Endothelial cell of umbilical vein (primary cell): ENCODE measurements around the gene PIEZO2. TPM values are rescaled to one million over a fixed set of nuclear protein-coding genes. Genes with fewer than 3 reads are reported as not detected.
A peak's percentile ranks its signal among the peaks of the same experiment; 100 is the strongest.

Source experiments
- BruUV-seq: library from RNA; stranded (reverse); fragments of 400-500 nt; replicated peaks from 2 replicates; lab custom pipeline; 2021; lab: Mats Ljungman, UMichigan
- CTCF ChIA-PET: fragments of 300-600, 350-600 bp; sonication (Branson Sonifier 250); formaldehyde crosslinking; loops from one replicate; lab custom pipeline; 2021; ENCODE audit warnings: antibody characterized with exemption, inconsistent platforms; lab: Charles Lee
- POLR2A ChIA-PET: fragments of 300-600, 350-600 bp; sonication (Branson Sonifier 250); formaldehyde crosslinking; loops from one replicate; lab custom pipeline; 2021; ENCODE audit warnings: antibody characterized with exemption, inconsistent platforms; lab: Charles Lee
- DNase-seq: peaks from one replicate; pipeline ENCODE4 v3.0.0-alpha.2; 2011; ENCODE audit warnings: low read depth, low spot score
- FAIRE-seq: peaks from 2 replicates; lab custom pipeline; 2011; peaks lifted over from hg19 to GRCh38; lab: Jason Lieb, UNC
- H2AFZ ChIP-seq: 2 replicates; pipeline ENCODE4 v1.6.0; 2012; ENCODE audit warnings: low read depth, low read length, control low read depth, inconsistent platforms
- H3K27ac ChIP-seq: 2 replicates; pipeline ENCODE4 v1.5.1; 2011; ENCODE audit warnings: low read depth, mild to moderate bottlenecking, control low read depth, low read length, moderate library complexity; ENCODE audit not compliant: insufficient read depth
- H3K27me3 ChIP-seq, 2 experiments: 2 replicates each; pipeline versions ENCODE4 v1.6.0 to v1.6.1; 2011; ENCODE audit warnings: low read length in 2 of 2, mixed read lengths in 1 of 2; ENCODE audit not compliant: control insufficient read depth in 2 of 2, insufficient read depth in 2 of 2
- H3K36me3 ChIP-seq, 2 experiments: 2 replicates in 1 of 2; 3 replicates in 1 of 2; pipeline ENCODE4 v1.5.1; 2011; ENCODE audit warnings: low read length in 2 of 2, mild to moderate bottlenecking in 1 of 2, moderate library complexity in 1 of 2; ENCODE audit not compliant: control insufficient read depth in 2 of 2, insufficient read depth in 2 of 2; ENCODE audit errors: extremely low read depth in 1 of 2
- H3K4me1 ChIP-seq: 3 replicates; pipeline ENCODE4 v1.5.1; 2011; ENCODE audit warnings: mild to moderate bottlenecking, low read length; ENCODE audit not compliant: control insufficient read depth, insufficient read depth; ENCODE audit errors: extremely low read depth
- H3K4me2 ChIP-seq: 2 replicates; pipeline ENCODE4 v1.6.1; 2011; ENCODE audit warnings: low read length, control low read depth, mixed read lengths; ENCODE audit not compliant: insufficient read depth
- H3K4me3 ChIP-seq, 3 experiments: fragments of 200-600 bp in 1 of 3; sonication (generic), shearing (Covaris generic) in 1 of 3; replicated peaks in 1 of 3; 2 replicates each; pipeline ENCODE4 v1.5.1; 2011 to 2016; ENCODE audit warnings: control low read depth in 3 of 3, low read length in 3 of 3, mild to moderate bottlenecking in 2 of 3, inconsistent platforms in 1 of 3, low read depth in 1 of 3, moderate library complexity in 1 of 3; ENCODE audit not compliant: insufficient read depth in 1 of 3
- H3K79me2 ChIP-seq: 2 replicates; pipeline ENCODE4 v1.6.0; 2012; ENCODE audit warnings: low read length, inconsistent platforms; ENCODE audit not compliant: control insufficient read depth, insufficient read depth
- H3K9ac ChIP-seq: replicated peaks from 2 replicates; pipeline ENCODE3; 2011; ENCODE audit warnings: low read length, control low read depth; ENCODE audit not compliant: insufficient read depth; ENCODE audit errors: extremely low read depth
- H3K9me1 ChIP-seq: replicated peaks from 3 replicates; pipeline ENCODE4 v1.6.0; 2011; ENCODE audit warnings: mild to moderate bottlenecking, low read length; ENCODE audit not compliant: control insufficient read depth, insufficient read depth; ENCODE audit errors: extremely low read depth
- H3K9me3 ChIP-seq: replicated peaks from 2 replicates; pipeline ENCODE4 v1.5.1; 2012; ENCODE audit warnings: low read length, inconsistent platforms; ENCODE audit not compliant: control insufficient read depth, insufficient read depth
- H4K20me1 ChIP-seq: replicated peaks from 2 replicates; pipeline ENCODE3; 2011; ENCODE audit warnings: mild to moderate bottlenecking, low read length; ENCODE audit not compliant: control insufficient read depth, insufficient read depth; ENCODE audit errors: extremely low read depth
- CTCF ChIP-seq, 2 donors: IDR thresholded peaks; 1 replicate in 1 of 2; 2 replicates in 1 of 2; pipeline ENCODE4 v1.5.1; 2011; ENCODE audit warnings: low read length in 2 of 2, mild to moderate bottlenecking in 2 of 2, moderate library complexity in 2 of 2, control low read depth in 1 of 2, inconsistent platforms in 1 of 2, low read depth in 1 of 2; ENCODE audit not compliant: insufficient read depth in 1 of 2; ENCODE audit errors: extremely low read depth in 1 of 2
- EZH2 ChIP-seq: IDR thresholded peaks from 2 replicates; pipeline ENCODE4 v1.6.1; 2012; ENCODE audit warnings: borderline replicate concordance, low read depth, mild to moderate bottlenecking, moderate library complexity, low read length, inconsistent platforms; ENCODE audit not compliant: severe bottlenecking
- FOS ChIP-seq: IDR thresholded peaks from 2 replicates; pipeline ENCODE4 v1.6.1; 2011; ENCODE audit warnings: mild to moderate bottlenecking, low read length, moderate library complexity, borderline replicate concordance; ENCODE audit not compliant: insufficient read depth
- GATA2 ChIP-seq: IDR thresholded peaks from 2 replicates; pipeline ENCODE4 v1.7.0; 2011; ENCODE audit warnings: low read depth, mild to moderate bottlenecking, moderate library complexity, mixed read lengths, low read length; ENCODE audit not compliant: insufficient read length, insufficient read depth
- JUN ChIP-seq: IDR thresholded peaks from 2 replicates; pipeline ENCODE4 v1.6.1; 2011; ENCODE audit warnings: borderline replicate concordance, low read depth; ENCODE audit not compliant: insufficient read length, insufficient read depth
- MAX ChIP-seq: IDR thresholded peaks from 2 replicates; pipeline ENCODE4 v1.6.1; 2011; ENCODE audit not compliant: insufficient read depth, insufficient read length
- POLR2A ChIP-seq: IDR thresholded peaks from 2 replicates; pipeline ENCODE4 v1.6.1; 2012; ENCODE audit warnings: low read depth, mild to moderate bottlenecking, control low read depth, low read length
- dilution Hi-C: fragments of 300-500 bp; cut with MboI; formaldehyde crosslinking; loops from one replicate; pipeline ENCODE4 v1.15.0; 2019; ENCODE audit warnings: low sequenced_read_pairs; ENCODE audit not compliant: extremely low pct_ligation_motif_present
- intact Hi-C: fragments of 100-400 bp; cut with micrococcal nuclease; formaldehyde crosslinking; loops from one replicate; pipeline ENCODE4 v1.10.0; 2022
- polyA plus RNA-seq, 4 experiments: library from polyadenylated mRNA; depleted of rRNA in 3 of 4; stranded (reverse) in 3 of 4; unstranded in 1 of 4; fragments of >200 nt; gene quantifications; 2 replicates each; pipeline versions ENCODE4 v1.2.1 to v1.2.3, GENCODE V29; 2011 to 2012; ENCODE audit warnings: missing spikeins in 1 of 4
- total RNA-seq: library from RNA; stranded (reverse); gene quantifications from 2 replicates; pipeline ENCODE4 v1.2.3, GENCODE V29; 2021

The PIEZO2 gene
- total and polyA plus RNA-seq, 2 donors (not counting 3 experiments of a cell fraction or from before 2014, with no cell fraction given) = 1.7 to 11.2 TPM

- dilution Hi-C loops = no loop called here
- Histone ChIP-seq H3K9me3 (no peaks in the 10 kb centered on the region), H3K79me2 (no peaks in the 10 kb centered on the region), H3K27ac (peak overlapping the region; percentile 38), H4K20me1 (no peaks in the 10 kb centered on the region), H3K4me3 (no peak overlapping the region), H3K4me2 (peak overlapping the region; percentile 12), H2AFZ (no peak overlapping the region), H3K27me3 (no peaks in the 10 kb centered on the region), H3K9ac (no peak overlapping the region), H3K36me3 (no peaks in the 10 kb centered on the region), H3K9me1 (no peaks in the 10 kb centered on the region), H3K4me1 (peaks cover 22% of the 10 kb centered on the region)
- DNase-seq (peak; percentile 70), FAIRE-seq (peak; percentile 73)
- POLR2A ChIA-PET = no interaction called here
- TF ChIP-seq JUN = peak; percentile 10
- TF ChIP-seq GATA2 = peak; percentile 39
- peak; percentile 60 for TF ChIP-seq FOS
- no peak for TF ChIP-seq EZH2
- intact Hi-C loops = loop anchor here (5.0 kb wide), 1 partner anchor 49 kb away; no protein-coding TSS in a partner anchor
- BruUV-seq = no TSS peak
- CTCF ChIA-PET = interaction anchor here (0.8 to 2.6 kb wide), 3 partner anchors 12 to 180 kb away, joined by 3 to 12 read pairs (median 7); no protein-coding TSS in a partner anchor
Measured at GRCh38 chr18:10863026-10863425, 286.3 kb downstream of the PIEZO2 start.

GRCh38 chr18:10860928-10861327, 288.4 kb downstream of the PIEZO2 start:
- Histone ChIP-seq H3K9me3 (no peaks in the 10 kb centered on the region), H3K4me3 (no peak overlapping the region), H3K36me3 (no peaks in the 10 kb centered on the region), H3K27ac (no peak overlapping the region), H4K20me1 (no peaks in the 10 kb centered on the region), H3K9me1 (no peaks in the 10 kb centered on the region), H3K79me2 (no peaks in the 10 kb centered on the region), H3K4me2 (no peak overlapping the region), H3K4me1 (peaks cover 29% of the 10 kb centered on the region), H3K27me3 (no peaks in the 10 kb centered on the region), H3K9ac (no peak overlapping the region), H2AFZ (no peak overlapping the region)
- CTCF ChIA-PET = interaction anchor here (1.5 kb wide), 1 partner anchor 178 kb away, joined by 3 read pairs; no protein-coding TSS in a partner anchor
- BruUV-seq = no TSS peak
- DNase-seq = no peak
- POLR2A ChIA-PET = no interaction called here
- no peak for FAIRE-seq
- intact Hi-C loops = loop anchor here (5.0 kb wide), 1 partner anchor 51 kb away; no protein-coding TSS in a partner anchor
- dilution Hi-C loops = no loop called here
- no peak for TF ChIP-seq CTCF (IDR thresholded peaks at IDR 0.05; ENCODE audit: extremely low read depth in 1 of 2, insufficient read depth in 1 of 2, low read depth in 1 of 2, low read length in 2 of 2)
- TF ChIP-seq MAX = no peak
- no peak for TF ChIP-seq POLR2A
- TF ChIP-seq FOS = no peak
